WTC11 (cell line): Measurements from ENCODE around the gene ANKS3. TPM values are rescaled to one million over a fixed set of nuclear protein-coding genes. Genes with fewer than 3 reads are reported as not detected.

Experiments used
- ATAC-seq: fragments of 200-7000 bp; cut with Tn5 transposase; 2 replicates; pipeline ENCODE4 v1.10.0; 2021; ENCODE audit warnings: mild to moderate bottlenecking, moderate library complexity
- CTCF ChIA-PET: fragments of 300-600 bp; sonication (Branson Sonifier 250); formaldehyde crosslinking; loops from one replicate; lab custom pipeline; 2021; ENCODE audit warnings: antibody characterized with exemption; lab: Charles Lee
- POLR2A ChIA-PET: fragments of 350-600 bp; sonication (Branson Sonifier 250); formaldehyde crosslinking; loops from one replicate; lab custom pipeline; 2021; ENCODE audit warnings: antibody characterized with exemption; lab: Charles Lee
- DNase-seq: peaks from one replicate; pipeline ENCODE4 v3.0.0; 2021; ENCODE audit warnings: low spot score
- H3K27ac Mint-ChIP-seq: 2 replicates; pipeline ENCODE4 v1.8.0; 2021; ENCODE audit warnings: mixed read lengths
- H3K27me3 Mint-ChIP-seq: 2 replicates; pipeline ENCODE4 v1.8.0; 2021; ENCODE audit warnings: low read depth, mild to moderate bottlenecking, moderate library complexity, mixed read lengths
- H3K36me3 Mint-ChIP-seq: 2 replicates; pipeline ENCODE4 v1.8.0; 2021; ENCODE audit warnings: mixed read lengths
- H3K4me1 Mint-ChIP-seq: 2 replicates; pipeline ENCODE4 v1.8.0; 2022; ENCODE audit warnings: mixed read lengths
- H3K4me3 Mint-ChIP-seq: 2 replicates; pipeline ENCODE4 v1.8.0; 2021; ENCODE audit warnings: mild to moderate bottlenecking, moderate library complexity, mixed read lengths
- H3K9me3 Mint-ChIP-seq: 2 replicates; pipeline ENCODE4 v1.8.0; 2021; ENCODE audit warnings: mixed read lengths
- ARID4B ChIP-seq: sonication (generic); formaldehyde crosslinking; IDR thresholded peaks from 2 replicates; pipeline ENCODE4 v1.8.0; 2023; ENCODE audit warnings: missing genetic modification reagents, mild to moderate bottlenecking, borderline replicate concordance
- ATF1 ChIP-seq: sonication (generic); formaldehyde crosslinking; IDR thresholded peaks from 2 replicates; pipeline ENCODE4 v1.8.1; 2023; ENCODE audit warnings: mild to moderate bottlenecking, moderate library complexity, missing genetic modification reagents
- ATF2 ChIP-seq: sonication (generic); formaldehyde crosslinking; IDR thresholded peaks from 2 replicates; pipeline ENCODE4 v1.8.1; 2022; ENCODE audit warnings: low read depth, missing genetic modification reagents, borderline replicate concordance
- CBFB ChIP-seq: sonication (generic); formaldehyde crosslinking; IDR thresholded peaks from 2 replicates; pipeline ENCODE4 v1.8.1; 2022; ENCODE audit warnings: mild to moderate bottlenecking, low read depth, missing genetic modification reagents
- CREM ChIP-seq: sonication (generic); formaldehyde crosslinking; IDR thresholded peaks from 2 replicates; pipeline ENCODE4 v1.8.1; 2022; ENCODE audit warnings: mild to moderate bottlenecking, missing genetic modification reagents, moderate library complexity
- CTCF ChIP-seq: fragments of 200-600 bp; IDR thresholded peaks from 2 replicates; pipeline ENCODE4 v1.8.0; 2022; ENCODE audit warnings: antibody characterized with exemption
- E2F4 ChIP-seq: sonication (generic); formaldehyde crosslinking; IDR thresholded peaks from 2 replicates; pipeline ENCODE4 v1.8.1; 2022; ENCODE audit warnings: low read depth, mild to moderate bottlenecking, moderate library complexity, missing genetic modification reagents, borderline replicate concordance
- E2F5 ChIP-seq: sonication (generic); formaldehyde crosslinking; IDR thresholded peaks from 2 replicates; pipeline ENCODE4 v1.8.1; 2022; ENCODE audit warnings: mild to moderate bottlenecking, moderate library complexity, missing genetic modification reagents
- ETV6 ChIP-seq: sonication (generic); formaldehyde crosslinking; IDR thresholded peaks from 2 replicates; pipeline ENCODE4 v1.8.1; 2022; ENCODE audit warnings: mild to moderate bottlenecking, missing genetic modification reagents
- HMGA2 ChIP-seq: fragments of 250-450 bp; sonication (Bioruptor Pico); IDR thresholded peaks from 2 replicates; pipeline ENCODE4 v1.4.0; 2021; ENCODE audit warnings: mild to moderate bottlenecking, moderate library complexity
- IRF1 ChIP-seq: sonication (generic); formaldehyde crosslinking; IDR thresholded peaks from 2 replicates; pipeline ENCODE4 v1.8.0; 2023; ENCODE audit warnings: missing genetic modification reagents
- IRF2 ChIP-seq: sonication (generic); formaldehyde crosslinking; IDR thresholded peaks from 2 replicates; pipeline ENCODE4 v1.8.0; 2022; ENCODE audit warnings: low read depth, missing genetic modification reagents, borderline replicate concordance
- KAT7 ChIP-seq: sonication (generic); formaldehyde crosslinking; IDR thresholded peaks from 2 replicates; pipeline ENCODE4 v1.8.1; 2023; ENCODE audit warnings: missing genetic modification reagents, mild to moderate bottlenecking, borderline replicate concordance
- MAX ChIP-seq: sonication (generic); formaldehyde crosslinking; IDR thresholded peaks from 2 replicates; pipeline ENCODE4 v1.8.0; 2022; ENCODE audit warnings: mild to moderate bottlenecking, missing genetic modification reagents
- NFE2L1 ChIP-seq: sonication (generic); formaldehyde crosslinking; IDR thresholded peaks from 2 replicates; pipeline ENCODE4 v1.8.1; 2023; ENCODE audit warnings: missing genetic modification reagents
- NFYB ChIP-seq: sonication (generic); formaldehyde crosslinking; conservative IDR thresholded peaks from 2 replicates; pipeline ENCODE4 v1.8.0; 2022; ENCODE audit warnings: low read depth, missing genetic modification reagents
- OVOL2 ChIP-seq: fragments of 250-450 bp; sonication (Bioruptor Pico); IDR thresholded peaks from 2 replicates; pipeline ENCODE4 v1.9.0; 2021; ENCODE audit warnings: mild to moderate bottlenecking, borderline replicate concordance
- SP1 ChIP-seq: sonication (generic); formaldehyde crosslinking; conservative IDR thresholded peaks from 2 replicates; pipeline ENCODE4 v1.8.1; 2022; ENCODE audit warnings: missing genetic modification reagents
- TEAD1 ChIP-seq: sonication (generic); formaldehyde crosslinking; IDR thresholded peaks from 2 replicates; pipeline ENCODE4 v1.8.0; 2022; ENCODE audit warnings: mild to moderate bottlenecking, missing genetic modification reagents
- ZBTB21 ChIP-seq: sonication (generic); formaldehyde crosslinking; IDR thresholded peaks from 2 replicates; pipeline ENCODE4 v1.8.1; 2023; ENCODE audit warnings: mild to moderate bottlenecking, missing genetic modification reagents, borderline replicate concordance
- ZNF416 ChIP-seq: fragments of 250-450 bp; sonication (Bioruptor Pico); IDR thresholded peaks from 2 replicates; pipeline ENCODE4 v1.9.0; 2021; ENCODE audit warnings: mild to moderate bottlenecking, inconsistent platforms
- ZNF423 ChIP-seq: fragments of 250-450 bp; sonication (Bioruptor Pico); IDR thresholded peaks from 2 replicates; pipeline ENCODE4 v2.1.2; 2022; ENCODE audit warnings: mild to moderate bottlenecking, moderate library complexity
- total RNA-seq: library from RNA; stranded (reverse); gene quantifications from 3 replicates; pipeline ENCODE4 v1.2.3, GENCODE V29; 2021

The ANKS3 gene
- total RNA-seq, 1 experiment from 2014 or later = 35.6 TPM

- TF ChIP-seq CTCF = no peak
- TF ChIP-seq, all 79 proteins: peak for 0
These were observed 29.6 kb downstream of the ANKS3 start (continued) for GRCh38 chr16:4704491-4704890.

GRCh38 chr16:4703906-4704305 is 30.2 kb downstream of the ANKS3 start:
- ATAC-seq (no peak), DNase-seq (no peak)
- Mint-ChIP-seq H3K9me3 (no peaks in the 10 kb centered on the region), H3K4me1 (no peaks in the 10 kb centered on the region), H3K27ac (no peak overlapping the region), H3K4me3 (no peak overlapping the region), H3K36me3 (peaks cover 34% of the 10 kb centered on the region), H3K27me3 (no peaks in the 10 kb centered on the region)
- POLR2A ChIA-PET = no interaction called here
- CTCF ChIA-PET = interaction anchor here (1.4 to 2.6 kb wide), 2 partner anchors 8 to 21 kb away, joined by 7 to 9 read pairs; no protein-coding TSS in a partner anchor
- no peak for TF ChIP-seq ETV6 (CRISPR knock-in tag)
- no peak for TF ChIP-seq MAX
- TF ChIP-seq SP1 (CRISPR knock-in tag) = no peak
- no peak for TF ChIP-seq ATF1
- TF ChIP-seq ZBTB21 (CRISPR knock-in tag) = no peak
- no peak for TF ChIP-seq CBFB (CRISPR knock-in tag)
- TF ChIP-seq IRF2 (CRISPR knock-in tag) = no peak
- TF ChIP-seq E2F4 = no peak
- TF ChIP-seq NFE2L1 = no peak
- no peak for TF ChIP-seq HMGA2
- no peak for TF ChIP-seq CREM (CRISPR knock-in tag)
- no peak for TF ChIP-seq E2F5 (CRISPR knock-in tag)
- TF ChIP-seq IRF1 (CRISPR knock-in tag) = no peak
- no peak for TF ChIP-seq ATF2 (CRISPR knock-in tag)
- TF ChIP-seq, all 79 proteins: peak for 0

- CTCF ChIA-PET = interaction anchor here (1.5 kb wide), 1 partner anchor 20 kb away, joined by 4 read pairs; no protein-coding TSS in a partner anchor
- ATAC-seq (no peak), DNase-seq (no peak)
- Mint-ChIP-seq H3K4me1 (no peaks in the 10 kb centered on the region), H3K27me3 (no peaks in the 10 kb centered on the region), H3K36me3 (peaks cover 34% of the 10 kb centered on the region), H3K4me3 (no peak overlapping the region), H3K9me3 (no peaks in the 10 kb centered on the region), H3K27ac (no peak overlapping the region; the same call in 1 of the 2 replicates)
- POLR2A ChIA-PET = interaction anchor here (1.2 kb wide), 1 partner anchor 9 kb away, joined by 3 read pairs; the partner anchor contains the start of gene NUDT16L1
- TF ChIP-seq IRF2 (CRISPR knock-in tag) = no peak
- TF ChIP-seq TEAD1 (CRISPR knock-in tag) = no peak
- no peak for TF ChIP-seq E2F5 (CRISPR knock-in tag)
- no peak for TF ChIP-seq OVOL2 (CRISPR knock-in tag)
- no peak for TF ChIP-seq ZNF416
- no peak for TF ChIP-seq ARID4B (CRISPR knock-in tag)
- no peak for TF ChIP-seq KAT7
- TF ChIP-seq NFYB = no peak
- TF ChIP-seq ZNF423 = no peak
These were observed 31.6 kb downstream of the ANKS3 start for GRCh38 chr16:4702466-4702808.
